IMR-90 (cell line): ENCODE results near the gene SLC5A11. TPM values are rescaled to one million over a fixed set of nuclear protein-coding genes. Genes with fewer than 3 reads are reported as not detected.

Experiments
- ATAC-seq: fragments of 200-7000 bp; cut with Tn5 transposase; 2 replicates; pipeline ENCODE4 v1.9.1; 2020; ENCODE audit warnings: low read depth, mild to moderate bottlenecking, moderate library complexity
- BruUV-seq: library from RNA; stranded (reverse); fragments of 400-500 nt; replicated peaks from 2 replicates; lab custom pipeline; 2021; lab: Mats Ljungman, UMichigan
- CTCF ChIA-PET: fragments of 300-600 bp; formaldehyde crosslinking; extraction: SDS; loops from one replicate; lab custom pipeline; 2021; ENCODE audit warnings: antibody characterized with exemption; lab: Yijun Ruan, JAX
- POLR2A ChIA-PET: fragments of 300-600 bp; sonication (Branson Sonifier 250); formaldehyde crosslinking; loops from one replicate; lab custom pipeline; 2022; ENCODE audit warnings: antibody characterized with exemption; ENCODE audit not compliant: unreplicated experiment; lab: Charles Lee
- DNase-seq: peaks from one replicate; pipeline ENCODE4 v3.0.0; 2013
- H2AFZ ChIP-seq: replicated peaks from 2 replicates; pipeline ENCODE3; 2013; ENCODE audit warnings: low read length, mild to moderate bottlenecking; ENCODE audit not compliant: poor library complexity
- H2AK5ac ChIP-seq: 2 replicates; pipeline ENCODE4 v1.6.1; 2013; ENCODE audit warnings: low read depth, low read length, inconsistent platforms
- H2AK9ac ChIP-seq: replicated peaks from 2 replicates; pipeline ENCODE3; 2013; ENCODE audit warnings: mild to moderate bottlenecking, low read depth, low read length, moderate library complexity; ENCODE audit not compliant: poor library complexity
- H2BK120ac ChIP-seq: 2 replicates; pipeline ENCODE4 v1.6.1; 2013; ENCODE audit warnings: low read depth, low read length, inconsistent platforms
- H2BK15ac ChIP-seq: 3 replicates; pipeline ENCODE4 v1.6.1; 2013; ENCODE audit warnings: low read depth, low read length, inconsistent platforms
- H2BK20ac ChIP-seq: 2 replicates; pipeline ENCODE4 v1.6.1; 2013; ENCODE audit warnings: low read depth, mild to moderate bottlenecking, inconsistent platforms, low read length, moderate library complexity
- H2BK5ac ChIP-seq: 2 replicates; pipeline ENCODE4 v1.6.1; 2013; ENCODE audit warnings: mild to moderate bottlenecking, low read depth, low read length, inconsistent platforms; ENCODE audit not compliant: poor library complexity, severe bottlenecking
- H3K14ac ChIP-seq: replicated peaks from 2 replicates; pipeline ENCODE4 v1.6.1; 2013; ENCODE audit warnings: low read depth, low read length, inconsistent platforms
- H3K18ac ChIP-seq: 2 replicates; pipeline ENCODE4 v1.6.1; 2013; ENCODE audit warnings: low read depth, low read length, control low read depth
- H3K23ac ChIP-seq: 2 replicates; pipeline ENCODE4 v1.6.1; 2013; ENCODE audit warnings: low read depth, low read length, inconsistent platforms
- H3K27ac ChIP-seq: 2 replicates; pipeline ENCODE4 v1.5.1; 2013; ENCODE audit warnings: mild to moderate bottlenecking, control low read depth, low read length; ENCODE audit not compliant: insufficient read depth
- H3K27me3 ChIP-seq: 2 replicates; pipeline ENCODE4 v1.6.1; 2013; ENCODE audit warnings: low read length; ENCODE audit not compliant: control insufficient read depth, insufficient read depth
- H3K36me3 ChIP-seq: 2 replicates; pipeline ENCODE4 v1.6.1; 2013; ENCODE audit warnings: low read length, mixed read lengths; ENCODE audit not compliant: control insufficient read depth, insufficient read depth
- H3K4ac ChIP-seq: 2 replicates; pipeline ENCODE4 v1.6.1; 2013; ENCODE audit warnings: low read depth, low read length, inconsistent platforms
- H3K4me1 ChIP-seq: 2 replicates; pipeline ENCODE4 v1.6.1; 2013; ENCODE audit warnings: low read length, mixed read lengths; ENCODE audit not compliant: control insufficient read depth, insufficient read depth
- H3K4me2 ChIP-seq: 2 replicates; pipeline ENCODE4 v1.6.1; 2013; ENCODE audit warnings: low read depth, mild to moderate bottlenecking, control low read depth, low read length, moderate library complexity
- H3K4me3 ChIP-seq: 2 replicates; pipeline ENCODE4 v1.5.1; 2013; ENCODE audit warnings: low read depth, mild to moderate bottlenecking, control low read depth, low read length, moderate library complexity; ENCODE audit not compliant: insufficient read depth
- H3K56ac ChIP-seq: 2 replicates; pipeline ENCODE4 v1.6.1; 2013; ENCODE audit warnings: low read length, inconsistent platforms; ENCODE audit not compliant: insufficient read depth; ENCODE audit errors: extremely low read depth
- H3K79me1 ChIP-seq, 2 experiments: 2 replicates each; pipeline ENCODE4 v1.6.1; 2013; ENCODE audit warnings: low read length in 2 of 2, inconsistent platforms in 1 of 2, low read depth in 1 of 2
- H3K9ac ChIP-seq: 2 replicates; pipeline ENCODE4 v1.6.1; 2013; ENCODE audit warnings: low read depth, low read length, control low read depth
- H3K9me1 ChIP-seq: 2 replicates; pipeline ENCODE4 v1.6.1; 2013; ENCODE audit warnings: low read length, inconsistent platforms; ENCODE audit not compliant: insufficient read depth
- H3K9me3 ChIP-seq: 2 replicates; pipeline ENCODE4 v1.6.1; 2013; ENCODE audit warnings: low read length; ENCODE audit not compliant: control insufficient read depth, insufficient read depth
- H4K20me1 ChIP-seq: 2 replicates; pipeline ENCODE4 v1.6.1; 2013; ENCODE audit warnings: low read length, inconsistent platforms; ENCODE audit not compliant: insufficient read depth
- H4K5ac ChIP-seq: 2 replicates; pipeline ENCODE4 v1.6.1; 2013; ENCODE audit warnings: mild to moderate bottlenecking, low read depth, low read length, control low read depth
- H4K8ac ChIP-seq, 2 experiments: 2 replicates each; pipeline ENCODE4 v1.6.1; 2013; ENCODE audit warnings: low read depth in 2 of 2, low read length in 2 of 2, control low read depth in 1 of 2, inconsistent platforms in 1 of 2
- H4K91ac ChIP-seq: 2 replicates; pipeline ENCODE4 v1.6.1; 2013; ENCODE audit warnings: low read depth, low read length, inconsistent platforms; ENCODE audit not compliant: insufficient read depth
- CEBPB ChIP-seq: IDR thresholded peaks from 2 replicates; pipeline ENCODE4 v1.6.1; 2012; ENCODE audit warnings: low read depth, low read length, improper control_type of control experiment
- CHD1 ChIP-seq: IDR thresholded peaks from 2 replicates; pipeline ENCODE4 v1.6.1; 2012; ENCODE audit warnings: low read depth, low read length, improper control_type of control experiment
- FOS ChIP-seq: fragments of 150-350 bp; IDR thresholded peaks from 2 replicates; pipeline ENCODE4 v1.6.1; 2016; ENCODE audit warnings: low read depth, low read length
- MAFK ChIP-seq: IDR thresholded peaks from 2 replicates; pipeline ENCODE4 v1.6.1; 2012; ENCODE audit warnings: low read depth, low read length, improper control_type of control experiment
- MAZ ChIP-seq: IDR thresholded peaks from 2 replicates; pipeline ENCODE4 v1.6.1; 2012; ENCODE audit warnings: low read depth, mild to moderate bottlenecking, low read length, improper control_type of control experiment, moderate library complexity, borderline replicate concordance
- MXI1 ChIP-seq: IDR thresholded peaks from 2 replicates; pipeline ENCODE4 v1.6.1; 2012; ENCODE audit warnings: low read depth, mild to moderate bottlenecking, low read length, moderate library complexity, borderline replicate concordance
- RAD21 ChIP-seq: IDR thresholded peaks from 2 replicates; pipeline ENCODE4 v1.6.1; 2012; ENCODE audit warnings: low read length, improper control_type of control experiment
- RCOR1 ChIP-seq: IDR thresholded peaks from 2 replicates; pipeline ENCODE4 v1.6.1; 2012; ENCODE audit warnings: mild to moderate bottlenecking, low read length, improper control_type of control experiment; ENCODE audit not compliant: insufficient replicate concordance
- SMC3 ChIP-seq: fragments of 150-350 bp; IDR thresholded peaks from 2 replicates; pipeline ENCODE4 v1.6.1; 2016; ENCODE audit warnings: low read depth, mild to moderate bottlenecking, antibody characterized with exemption, low read length, moderate library complexity
- dilution Hi-C: fragments of 300-500 bp; cut with HindIII; formaldehyde crosslinking; loops from one replicate; pipeline ENCODE4 v1.14.3; 2018; ENCODE audit warnings: low sequenced_read_pairs; ENCODE audit not compliant: unreplicated experiment
- in situ Hi-C: fragments of 300-500 bp; cut with MboI; formaldehyde crosslinking; loops from 3 replicates; pipeline ENCODE4 v1.14.3; 2019; ENCODE audit warnings: low sequenced_read_pairs, inconsistent platforms, mixed read lengths
- intact Hi-C: fragments of 100-400 bp; cut with micrococcal nuclease; formaldehyde crosslinking; loops from 2 replicates; pipeline ENCODE4 v1.10.0; 2022
- polyA plus RNA-seq, 3 experiments: library from polyadenylated mRNA; depleted of rRNA; stranded (reverse); fragments of >200 nt; gene quantifications; 2 replicates each; pipeline ENCODE4 v1.2.3, GENCODE V29; 2012; ENCODE audit warnings: low replicate concordance in 1 of 3
- total RNA-seq: library from RNA; depleted of rRNA; stranded (reverse); fragments of >200 nt; gene quantifications from 2 replicates; pipeline ENCODE4 v1.2.3, GENCODE V29; 2012
- TF ChIP-seq, protein P1 (sequence below): conservative IDR thresholded peaks from 2 replicates; pipeline ENCODE4 v1.5.1; 2012; ENCODE audit warnings: mild to moderate bottlenecking, low read depth, low read length, improper control_type of control experiment
- TF ChIP-seq, protein P2 (sequence below): fragments of 150-350 bp; IDR thresholded peaks from 2 replicates; pipeline ENCODE4 v1.6.1; 2016; ENCODE audit warnings: low read depth, mild to moderate bottlenecking, low read length, moderate library complexity, borderline replicate concordance

SLC5A11 gene
- total and polyA plus RNA-seq, 2 of the 4 experiments (the other 2 are of a cell fraction) = under 0.01 TPM; not detected in 1

DNA sequence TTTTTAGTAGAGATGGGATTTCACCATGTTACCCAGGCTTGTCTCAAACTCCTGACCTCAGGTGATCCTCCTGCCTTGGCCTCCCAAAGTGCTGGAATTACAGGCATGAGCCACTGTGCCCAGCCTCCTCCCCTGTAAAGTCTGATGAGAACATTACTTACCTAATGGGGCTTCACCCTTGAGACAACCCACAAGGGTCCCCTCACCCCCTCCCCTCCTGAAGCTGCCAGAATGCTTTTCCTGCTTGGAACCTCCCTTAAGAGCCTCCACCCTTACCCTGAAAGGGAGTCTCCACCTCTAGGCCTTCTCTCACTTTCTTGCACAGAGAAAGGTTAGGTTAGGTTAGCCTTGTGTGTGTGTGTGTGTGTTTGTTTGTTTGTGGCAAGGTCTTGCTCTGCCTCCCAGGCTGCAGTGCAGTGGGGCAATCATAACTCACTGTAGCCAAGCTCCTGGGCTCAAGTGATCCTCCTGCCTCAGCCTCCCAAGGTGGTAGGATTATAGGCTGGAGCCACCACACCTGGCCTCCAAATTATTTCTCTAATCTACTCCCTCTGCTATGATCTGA lies 8.9 kb downstream of the SLC5A11 start:
- H3K56ac ChIP-seq = no peak overlapping the region
- peaks cover 12% of the 10 kb centered on the region for H3K4me1 ChIP-seq
- in situ Hi-C loops (loop anchor here (5.0 kb wide), 1 partner anchor 53 kb away; no protein-coding TSS in a partner anchor), intact Hi-C loops (loop anchor here (5.0 kb wide), 2 partner anchors 48 to 178 kb away; no protein-coding TSS in a partner anchor), dilution Hi-C loops (no loop called here)
- CTCF ChIA-PET = interaction anchor here (0.6 kb wide), 1 partner anchor 335 kb away, joined by 3 read pairs; no protein-coding TSS in a partner anchor
- no peak overlapping the region for H4K5ac ChIP-seq
- no peak overlapping the region for H3K18ac ChIP-seq
- DNase-seq (no peak), ATAC-seq (no peak)
- no TSS peak for BruUV-seq
- H3K27me3 ChIP-seq = no peaks in the 10 kb centered on the region
- H4K20me1 ChIP-seq = no peaks in the 10 kb centered on the region
- no peak overlapping the region for H3K27ac ChIP-seq
- no peak overlapping the region for H2AK9ac ChIP-seq
- no peak for TF ChIP-seq MAFK
- TF ChIP-seq MXI1 = no peak
- no peak for TF ChIP-seq MAZ
- no peak for TF ChIP-seq RCOR1
- no peak for TF ChIP-seq SMC3
- TF ChIP-seq CEBPB = no peak
- TF ChIP-seq CHD1 = no peak
- no peak for TF ChIP-seq FOS
- TF ChIP-seq RAD21 = no peak
- TF ChIP-seq, protein P1, sequence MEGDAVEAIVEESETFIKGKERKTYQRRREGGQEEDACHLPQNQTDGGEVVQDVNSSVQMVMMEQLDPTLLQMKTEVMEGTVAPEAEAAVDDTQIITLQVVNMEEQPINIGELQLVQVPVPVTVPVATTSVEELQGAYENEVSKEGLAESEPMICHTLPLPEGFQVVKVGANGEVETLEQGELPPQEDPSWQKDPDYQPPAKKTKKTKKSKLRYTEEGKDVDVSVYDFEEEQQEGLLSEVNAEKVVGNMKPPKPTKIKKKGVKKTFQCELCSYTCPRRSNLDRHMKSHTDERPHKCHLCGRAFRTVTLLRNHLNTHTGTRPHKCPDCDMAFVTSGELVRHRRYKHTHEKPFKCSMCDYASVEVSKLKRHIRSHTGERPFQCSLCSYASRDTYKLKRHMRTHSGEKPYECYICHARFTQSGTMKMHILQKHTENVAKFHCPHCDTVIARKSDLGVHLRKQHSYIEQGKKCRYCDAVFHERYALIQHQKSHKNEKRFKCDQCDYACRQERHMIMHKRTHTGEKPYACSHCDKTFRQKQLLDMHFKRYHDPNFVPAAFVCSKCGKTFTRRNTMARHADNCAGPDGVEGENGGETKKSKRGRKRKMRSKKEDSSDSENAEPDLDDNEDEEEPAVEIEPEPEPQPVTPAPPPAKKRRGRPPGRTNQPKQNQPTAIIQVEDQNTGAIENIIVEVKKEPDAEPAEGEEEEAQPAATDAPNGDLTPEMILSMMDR = no peak
- TF ChIP-seq, protein P2, sequence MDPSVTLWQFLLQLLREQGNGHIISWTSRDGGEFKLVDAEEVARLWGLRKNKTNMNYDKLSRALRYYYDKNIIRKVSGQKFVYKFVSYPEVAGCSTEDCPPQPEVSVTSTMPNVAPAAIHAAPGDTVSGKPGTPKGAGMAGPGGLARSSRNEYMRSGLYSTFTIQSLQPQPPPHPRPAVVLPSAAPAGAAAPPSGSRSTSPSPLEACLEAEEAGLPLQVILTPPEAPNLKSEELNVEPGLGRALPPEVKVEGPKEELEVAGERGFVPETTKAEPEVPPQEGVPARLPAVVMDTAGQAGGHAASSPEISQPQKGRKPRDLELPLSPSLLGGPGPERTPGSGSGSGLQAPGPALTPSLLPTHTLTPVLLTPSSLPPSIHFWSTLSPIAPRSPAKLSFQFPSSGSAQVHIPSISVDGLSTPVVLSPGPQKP = no peak
- no peak overlapping the region for H2BK120ac ChIP-seq
- no peak overlapping the region for H3K23ac ChIP-seq
- no peak overlapping the region for H4K8ac ChIP-seq
- H2AK5ac ChIP-seq = no peak overlapping the region
- no peak overlapping the region for H2BK20ac ChIP-seq
- no peaks in the 10 kb centered on the region for H3K9me3 ChIP-seq
- no peak overlapping the region for H4K91ac ChIP-seq
- H3K9ac ChIP-seq = no peak overlapping the region
- no peak overlapping the region for H3K14ac ChIP-seq
- no peaks in the 10 kb centered on the region for H3K79me1 ChIP-seq
- no peak overlapping the region for H2BK5ac ChIP-seq
- H2AFZ ChIP-seq = no peak overlapping the region
- POLR2A ChIA-PET = no interaction called here
- H3K4ac ChIP-seq = no peak overlapping the region
- no peak overlapping the region for H3K4me3 ChIP-seq
- peaks cover 23% of the 10 kb centered on the region for H3K9me1 ChIP-seq
- no peaks in the 10 kb centered on the region for H3K36me3 ChIP-seq
- H2BK15ac ChIP-seq = no peak overlapping the region
- no peak overlapping the region for H3K4me2 ChIP-seq
